Kidney epithelial cell (primary cell): Measurements from ENCODE around the gene LAMB3. TPM values are rescaled to one million over a fixed set of nuclear protein-coding genes. Genes with fewer than 3 reads are reported as not detected.

Source experiments
- DNase-seq: peaks from one replicate; pipeline ENCODE4 v3.0.0-alpha.2; 2010; ENCODE audit warnings: low read depth
- H3K27me3 ChIP-seq: 2 replicates; pipeline ENCODE4 v1.6.0; 2011; ENCODE audit warnings: low read length; ENCODE audit not compliant: control insufficient read depth, insufficient read depth
- H3K36me3 ChIP-seq: 2 replicates; pipeline ENCODE4 v1.5.1; 2011; ENCODE audit warnings: low read length; ENCODE audit not compliant: control insufficient read depth, insufficient read depth
- H3K4me3 ChIP-seq: 2 replicates; pipeline ENCODE4 v1.5.1; 2011; ENCODE audit warnings: low read depth, mild to moderate bottlenecking, control low read depth, low read length
- total RNA-seq: library from RNA; depleted of rRNA; stranded (reverse); fragments of >200 nt; gene quantifications from 2 replicates; pipeline ENCODE4 v1.2.3, GENCODE V29; 2015
- TF ChIP-seq, protein P1 (sequence below): IDR thresholded peaks from 2 replicates; pipeline ENCODE4 v1.5.1; 2011; ENCODE audit warnings: mild to moderate bottlenecking, moderate library complexity, low read length, control low read depth, inconsistent platforms; ENCODE audit not compliant: insufficient read depth, poor library complexity, severe bottlenecking

Gene LAMB3
- total RNA-seq, 1 donor from 2014 or later = 343 TPM

GRCh38 chr1:209634005-209634737 is 18.1 kb downstream of the LAMB3 start:
- H3K36me3 ChIP-seq = no peaks in the 10 kb centered on the region
- H3K4me3 ChIP-seq = no peak overlapping the region
- TF ChIP-seq, protein P1, sequence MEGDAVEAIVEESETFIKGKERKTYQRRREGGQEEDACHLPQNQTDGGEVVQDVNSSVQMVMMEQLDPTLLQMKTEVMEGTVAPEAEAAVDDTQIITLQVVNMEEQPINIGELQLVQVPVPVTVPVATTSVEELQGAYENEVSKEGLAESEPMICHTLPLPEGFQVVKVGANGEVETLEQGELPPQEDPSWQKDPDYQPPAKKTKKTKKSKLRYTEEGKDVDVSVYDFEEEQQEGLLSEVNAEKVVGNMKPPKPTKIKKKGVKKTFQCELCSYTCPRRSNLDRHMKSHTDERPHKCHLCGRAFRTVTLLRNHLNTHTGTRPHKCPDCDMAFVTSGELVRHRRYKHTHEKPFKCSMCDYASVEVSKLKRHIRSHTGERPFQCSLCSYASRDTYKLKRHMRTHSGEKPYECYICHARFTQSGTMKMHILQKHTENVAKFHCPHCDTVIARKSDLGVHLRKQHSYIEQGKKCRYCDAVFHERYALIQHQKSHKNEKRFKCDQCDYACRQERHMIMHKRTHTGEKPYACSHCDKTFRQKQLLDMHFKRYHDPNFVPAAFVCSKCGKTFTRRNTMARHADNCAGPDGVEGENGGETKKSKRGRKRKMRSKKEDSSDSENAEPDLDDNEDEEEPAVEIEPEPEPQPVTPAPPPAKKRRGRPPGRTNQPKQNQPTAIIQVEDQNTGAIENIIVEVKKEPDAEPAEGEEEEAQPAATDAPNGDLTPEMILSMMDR = no peak
- H3K27me3 ChIP-seq = no peaks in the 10 kb centered on the region
- DNase-seq = no peak

DNA sequence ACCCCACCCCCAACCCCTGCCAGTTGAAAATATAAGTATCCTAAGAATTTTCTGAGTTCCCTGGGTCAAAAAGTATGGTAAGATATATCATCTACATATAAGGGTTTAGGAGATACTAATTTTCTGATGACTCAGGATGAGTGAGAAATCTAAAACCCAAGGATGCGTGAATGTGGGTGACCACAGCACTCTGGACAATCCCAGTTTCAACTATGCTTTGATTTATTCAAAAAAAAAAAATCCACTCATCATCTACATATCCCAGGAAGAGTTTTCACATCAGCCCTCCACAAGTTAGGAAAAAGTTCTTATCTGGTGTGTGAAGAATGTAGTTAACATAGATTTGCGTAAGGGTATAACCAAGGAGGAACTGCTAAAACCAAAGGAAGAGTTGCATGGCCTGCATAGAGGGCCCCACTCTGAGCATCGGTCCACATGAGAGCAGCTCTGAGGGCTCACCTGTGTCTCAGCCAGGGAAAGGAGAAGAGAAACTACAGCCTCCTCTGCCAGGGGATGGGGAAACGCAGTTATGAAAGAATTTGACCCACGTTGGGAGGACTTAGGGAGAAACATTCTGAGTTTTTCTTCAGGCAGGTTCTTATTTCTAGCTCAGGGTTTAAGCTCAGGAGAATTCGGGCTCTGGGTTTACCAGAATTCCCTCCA is 18.8 kb downstream of the LAMB3 start:
- Histone ChIP-seq H3K27me3 (no peaks in the 10 kb centered on the region), H3K36me3 (no peaks in the 10 kb centered on the region), H3K4me3 (no peak overlapping the region)
- TF ChIP-seq, protein P1 = no peak
- DNase-seq = no peak

- H3K27me3 ChIP-seq = no peaks in the 10 kb centered on the region
- DNase-seq = no peak
- no peak overlapping the region for H3K4me3 ChIP-seq
- TF ChIP-seq, protein P1 = no peak
- no peaks in the 10 kb centered on the region for H3K36me3 ChIP-seq
These were observed 21.6 kb downstream of the LAMB3 start for GRCh38 chr1:209630383-209631225.

GRCh38 chr1:209629621-209630382 is 22.4 kb downstream of the LAMB3 start:
- no peaks in the 10 kb centered on the region for H3K36me3 ChIP-seq
- DNase-seq = no peak
- H3K4me3 ChIP-seq = no peak overlapping the region
- TF ChIP-seq, protein P1 = no peak
- no peaks in the 10 kb centered on the region for H3K27me3 ChIP-seq

DNA sequence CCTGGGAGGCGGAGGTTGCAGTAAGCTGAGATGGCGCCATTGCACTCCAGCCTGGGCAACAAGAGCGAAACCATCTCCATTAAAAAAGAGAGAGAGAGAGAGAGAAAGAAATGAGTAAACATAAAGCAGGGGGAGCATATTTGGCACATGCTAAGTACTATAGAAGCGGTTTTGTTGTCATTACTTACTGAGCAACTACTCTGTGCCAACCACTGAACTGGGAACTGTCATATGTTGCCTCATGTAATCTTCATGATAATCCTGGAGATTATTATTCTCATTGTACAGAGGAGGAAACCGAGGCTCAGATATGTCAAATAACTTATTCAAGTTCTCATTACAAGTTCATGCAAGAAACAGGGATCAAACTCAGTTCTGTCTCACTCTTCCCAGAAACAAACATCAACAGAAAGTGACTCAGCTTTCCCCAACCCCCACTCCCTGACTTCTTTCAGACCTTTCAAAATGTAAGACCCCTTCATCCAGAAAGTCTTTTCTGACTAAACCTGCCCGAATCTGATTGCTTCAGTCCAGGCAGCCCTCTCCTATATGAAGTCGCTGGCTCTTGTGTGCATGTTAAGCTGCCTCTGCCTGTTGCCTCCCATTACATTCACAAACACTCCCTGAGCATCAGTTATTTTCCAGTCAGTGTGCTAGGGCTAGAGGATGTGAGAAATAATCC is 23.5 kb downstream of the LAMB3 start:
- TF ChIP-seq, protein P1 = no peak
- Histone ChIP-seq H3K36me3 (no peaks in the 10 kb centered on the region), H3K27me3 (no peaks in the 10 kb centered on the region), H3K4me3 (no peak overlapping the region)
- no peak for DNase-seq
